ENCODE measurements around the gene NUCKS1. TPM values are rescaled to one million over a fixed set of nuclear protein-coding genes. Genes with fewer than 3 reads are reported as not detected.

The NUCKS1 gene
- total and polyA plus RNA-seq, 2 of the 13 experiments (the other 11 are each of a cell fraction or from before 2014, with no cell fraction given), result 35.5 to 117 TPM

GRCh38 chr1:205792481-205792881 lies 42.5 kb upstream of the NUCKS1 start:
- CTCF ChIA-PET (ENCODE audit: low intra/inter-chr PET ratio, low total read pairs), result interaction anchor here (1.6 to 4.3 kb wide), 3 partner anchors 115 to 185 kb away, joined by 5 to 37 read pairs (median 19); no protein-coding TSS in a partner anchor

More at GRCh38 chr1:205792481-205792881, 42.5 kb upstream of the NUCKS1 start:
- Histone ChIP-seq H4K20me1 (ENCODE audit: insufficient read depth, low read length) (no peaks in the 10 kb centered on the region), H2AFZ (ENCODE audit: low read length) (no peak overlapping the region), H3K79me2 (ENCODE audit: insufficient read depth, low read length) (no peaks in the 10 kb centered on the region), H3K36me3 (replicated peaks in 1 of 2; ENCODE audit: control insufficient read depth in 1 of 2, insufficient read depth in 2 of 2, low read length in 2 of 2) (no peaks in the 10 kb centered on the region), H3K27ac (ENCODE audit: extremely low read length, insufficient read depth, low read length) (no peak overlapping the region), H3K9me3 (ENCODE audit: low read length) (no peaks in the 10 kb centered on the region), H3K4me3 (replicated peaks in 1 of 3; ENCODE audit: insufficient read depth in 1 of 3, low read depth in 2 of 3, low read length in 3 of 3) (no peak overlapping the region), H3K4me2 (ENCODE audit: low read depth, low read length) (no peak overlapping the region), H3K27me3 (ENCODE audit: control insufficient read depth in 1 of 2, insufficient read depth in 2 of 2, low read length in 2 of 2) (no peaks in the 10 kb centered on the region; a peak in 1 of 5 replicates), H3K4me1 (ENCODE audit: insufficient read depth, low read length) (no peaks in the 10 kb centered on the region), H3K9ac (ENCODE audit: insufficient read depth, low read depth, low read length) (no peak overlapping the region)
- BruUV-seq (replicated peaks), result no TSS peak
- no peak for TF ChIP-seq ZBTB20 (CRISPR knock-in tag; IDR thresholded peaks at IDR 0.05; ENCODE audit: borderline replicate concordance, low read depth)
- no peak for TF ChIP-seq ZNF652 (CRISPR knock-in tag; IDR thresholded peaks at IDR 0.05; ENCODE audit: borderline replicate concordance, low read depth)
- TF ChIP-seq MED8 (CRISPR knock-in tag; IDR thresholded peaks at IDR 0.05; ENCODE audit: insufficient replicate concordance), result no peak
- no peak for TF ChIP-seq FOXA1 (IDR thresholded peaks at IDR 0.05)
- TF ChIP-seq FOXA1 (CRISPR knock-in tag; IDR thresholded peaks at IDR 0.05), result no peak
- no peak for TF ChIP-seq ARID3A (IDR thresholded peaks at IDR 0.05; ENCODE audit: low read depth, low read length)
- TF ChIP-seq ZBTB21 (CRISPR knock-in tag; IDR thresholded peaks at IDR 0.05), result no peak
- TF ChIP-seq, protein P1, sequence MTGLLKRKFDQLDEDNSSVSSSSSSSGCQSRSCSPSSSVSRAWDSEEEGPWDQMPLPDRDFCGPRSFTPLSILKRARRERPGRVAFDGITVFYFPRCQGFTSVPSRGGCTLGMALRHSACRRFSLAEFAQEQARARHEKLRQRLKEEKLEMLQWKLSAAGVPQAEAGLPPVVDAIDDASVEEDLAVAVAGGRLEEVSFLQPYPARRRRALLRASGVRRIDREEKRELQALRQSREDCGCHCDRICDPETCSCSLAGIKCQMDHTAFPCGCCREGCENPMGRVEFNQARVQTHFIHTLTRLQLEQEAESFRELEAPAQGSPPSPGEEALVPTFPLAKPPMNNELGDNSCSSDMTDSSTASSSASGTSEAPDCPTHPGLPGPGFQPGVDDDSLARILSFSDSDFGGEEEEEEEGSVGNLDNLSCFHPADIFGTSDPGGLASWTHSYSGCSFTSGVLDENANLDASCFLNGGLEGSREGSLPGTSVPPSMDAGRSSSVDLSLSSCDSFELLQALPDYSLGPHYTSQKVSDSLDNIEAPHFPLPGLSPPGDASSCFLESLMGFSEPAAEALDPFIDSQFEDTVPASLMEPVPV (CRISPR knock-in tag; IDR thresholded peaks at IDR 0.05), result no peak
- TF ChIP-seq ZNF792 (CRISPR knock-in tag; IDR thresholded peaks at IDR 0.05), result no peak
- TF ChIP-seq NFYB (CRISPR knock-in tag; IDR thresholded peaks at IDR 0.05), result no peak
- ATAC-seq, result no peak
- FAIRE-seq, result no peak
- in situ Hi-C loops (cut with HindIII; ENCODE audit: extremely low pct_ligation_motif_present, low pct_unique_long_range_greater_than_20kb) (loop anchor here (5.0 to 10.0 kb wide), 2 partner anchors 120 to 312 kb away; no protein-coding TSS in a partner anchor), intact Hi-C loops (cut with micrococcal nuclease; ENCODE audit: unreplicated experiment) (no loop called here)
- POLR2A ChIA-PET, result no interaction called here
- WGBS (ENCODE audit: low lambda C conversion rate), result 77% methylated on average over 6 of the region's 8 CpGs
- DNase-seq (ENCODE audit: low spot score), result no peak

Measured in HepG2 (cell line).